Measurements from ENCODE around the gene CRTAC1. TPM values are rescaled to one million over a fixed set of nuclear protein-coding genes. Genes with fewer than 3 reads are reported as not detected.

The CRTAC1 gene
- total and polyA plus RNA-seq, 2 experiments from 2014 or later: 0.47 to 1.2 TPM

DNA sequence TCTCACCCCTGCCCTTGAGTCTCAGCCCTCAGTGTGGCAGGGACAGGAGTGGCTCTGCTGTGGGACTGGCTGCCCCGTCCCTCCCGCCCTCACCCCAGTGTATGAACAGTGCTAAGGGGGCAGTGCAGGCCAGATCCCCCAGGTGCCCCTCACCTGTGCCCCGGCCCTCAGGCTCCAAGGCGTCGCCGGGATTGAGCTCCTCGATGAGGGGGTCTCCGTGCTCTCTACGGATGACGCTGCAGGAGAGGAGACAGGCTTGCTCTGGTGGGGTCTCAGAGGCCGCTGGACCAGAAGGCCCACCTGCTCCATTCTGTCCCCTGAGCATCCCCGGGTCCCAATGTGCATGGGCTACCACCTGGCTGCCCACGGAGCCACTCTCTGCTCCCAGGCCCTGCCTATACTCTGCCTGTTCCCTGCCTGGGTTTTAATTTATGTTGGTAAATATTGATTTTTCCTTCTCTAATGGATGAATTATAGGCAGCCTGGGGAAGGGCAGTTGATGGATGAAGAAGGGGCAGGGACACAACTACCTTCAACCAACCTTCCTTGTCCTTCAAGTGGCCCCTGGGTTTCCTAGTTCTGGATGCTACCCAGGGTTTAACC is 133.6 kb downstream of the CRTAC1 start (continued):
- TF ChIP-seq, protein P1, sequence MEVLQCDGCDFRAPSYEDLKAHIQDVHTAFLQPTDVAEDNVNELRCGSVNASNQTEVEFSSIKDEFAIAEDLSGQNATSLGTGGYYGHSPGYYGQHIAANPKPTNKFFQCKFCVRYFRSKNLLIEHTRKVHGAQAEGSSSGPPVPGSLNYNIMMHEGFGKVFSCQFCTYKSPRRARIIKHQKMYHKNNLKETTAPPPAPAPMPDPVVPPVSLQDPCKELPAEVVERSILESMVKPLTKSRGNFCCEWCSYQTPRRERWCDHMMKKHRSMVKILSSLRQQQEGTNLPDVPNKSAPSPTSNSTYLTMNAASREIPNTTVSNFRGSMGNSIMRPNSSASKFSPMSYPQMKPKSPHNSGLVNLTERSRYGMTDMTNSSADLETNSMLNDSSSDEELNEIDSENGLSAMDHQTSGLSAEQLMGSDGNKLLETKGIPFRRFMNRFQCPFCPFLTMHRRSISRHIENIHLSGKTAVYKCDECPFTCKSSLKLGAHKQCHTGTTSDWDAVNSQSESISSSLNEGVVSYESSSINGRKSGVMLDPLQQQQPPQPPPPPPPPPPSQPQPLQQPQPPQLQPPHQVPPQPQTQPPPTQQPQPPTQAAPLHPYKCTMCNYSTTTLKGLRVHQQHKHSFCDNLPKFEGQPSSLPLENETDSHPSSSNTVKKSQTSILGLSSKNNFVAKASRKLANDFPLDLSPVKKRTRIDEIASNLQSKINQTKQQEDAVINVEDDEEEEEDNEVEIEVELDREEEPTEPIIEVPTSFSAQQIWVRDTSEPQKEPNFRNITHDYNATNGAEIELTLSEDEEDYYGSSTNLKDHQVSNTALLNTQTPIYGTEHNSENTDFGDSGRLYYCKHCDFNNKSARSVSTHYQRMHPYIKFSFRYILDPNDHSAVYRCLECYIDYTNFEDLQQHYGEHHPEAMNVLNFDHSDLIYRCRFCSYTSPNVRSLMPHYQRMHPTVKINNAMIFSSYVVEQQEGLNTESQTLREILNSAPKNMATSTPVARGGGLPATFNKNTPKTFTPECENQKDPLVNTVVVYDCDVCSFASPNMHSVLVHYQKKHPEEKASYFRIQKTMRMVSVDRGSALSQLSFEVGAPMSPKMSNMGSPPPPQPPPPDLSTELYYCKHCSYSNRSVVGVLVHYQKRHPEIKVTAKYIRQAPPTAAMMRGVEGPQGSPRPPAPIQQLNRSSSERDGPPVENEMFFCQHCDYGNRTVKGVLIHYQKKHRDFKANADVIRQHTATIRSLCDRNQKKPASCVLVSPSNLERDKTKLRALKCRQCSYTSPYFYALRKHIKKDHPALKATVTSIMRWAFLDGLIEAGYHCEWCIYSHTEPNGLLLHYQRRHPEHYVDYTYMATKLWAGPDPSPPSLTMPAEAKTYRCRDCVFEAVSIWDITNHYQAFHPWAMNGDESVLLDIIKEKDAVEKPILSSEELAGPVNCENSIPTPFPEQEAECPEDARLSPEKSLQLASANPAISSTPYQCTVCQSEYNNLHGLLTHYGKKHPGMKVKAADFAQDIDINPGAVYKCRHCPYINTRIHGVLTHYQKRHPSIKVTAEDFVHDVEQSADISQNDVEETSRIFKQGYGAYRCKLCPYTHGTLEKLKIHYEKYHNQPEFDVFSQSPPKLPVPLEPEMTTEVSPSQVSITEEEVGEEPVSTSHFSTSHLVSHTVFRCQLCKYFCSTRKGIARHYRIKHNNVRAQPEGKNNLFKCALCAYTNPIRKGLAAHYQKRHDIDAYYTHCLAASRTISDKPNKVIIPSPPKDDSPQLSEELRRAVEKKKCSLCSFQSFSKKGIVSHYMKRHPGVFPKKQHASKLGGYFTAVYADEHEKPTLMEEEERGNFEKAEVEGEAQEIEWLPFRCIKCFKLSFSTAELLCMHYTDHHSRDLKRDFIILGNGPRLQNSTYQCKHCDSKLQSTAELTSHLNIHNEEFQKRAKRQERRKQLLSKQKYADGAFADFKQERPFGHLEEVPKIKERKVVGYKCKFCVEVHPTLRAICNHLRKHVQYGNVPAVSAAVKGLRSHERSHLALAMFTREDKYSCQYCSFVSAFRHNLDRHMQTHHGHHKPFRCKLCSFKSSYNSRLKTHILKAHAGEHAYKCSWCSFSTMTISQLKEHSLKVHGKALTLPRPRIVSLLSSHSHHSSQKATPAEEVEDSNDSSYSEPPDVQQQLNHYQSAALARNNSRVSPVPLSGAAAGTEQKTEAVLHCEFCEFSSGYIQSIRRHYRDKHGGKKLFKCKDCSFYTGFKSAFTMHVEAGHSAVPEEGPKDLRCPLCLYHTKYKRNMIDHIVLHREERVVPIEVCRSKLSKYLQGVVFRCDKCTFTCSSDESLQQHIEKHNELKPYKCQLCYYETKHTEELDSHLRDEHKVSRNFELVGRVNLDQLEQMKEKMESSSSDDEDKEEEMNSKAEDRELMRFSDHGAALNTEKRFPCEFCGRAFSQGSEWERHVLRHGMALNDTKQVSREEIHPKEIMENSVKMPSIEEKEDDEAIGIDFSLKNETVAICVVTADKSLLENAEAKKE (CRISPR knock-in tag; IDR thresholded peaks at IDR 0.05): no peak

DNA sequence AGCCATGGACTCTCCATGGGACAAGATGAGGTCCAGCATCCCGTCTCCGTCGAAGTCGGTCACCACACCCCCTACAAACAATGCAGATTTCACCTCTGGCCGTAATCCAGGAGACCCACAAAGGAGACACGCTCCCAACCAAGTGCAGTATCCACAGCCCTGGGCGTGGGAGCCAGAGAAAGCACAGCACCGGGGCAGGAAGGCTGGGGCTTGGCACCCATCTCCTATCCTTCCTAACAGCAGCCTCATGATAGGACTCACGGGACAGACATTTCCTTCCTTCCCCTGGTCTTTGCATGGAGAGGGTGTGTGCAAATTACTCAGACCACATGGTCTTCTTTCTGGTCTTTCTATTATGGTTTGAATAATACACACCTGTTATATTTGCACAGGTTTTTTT is 134.5 kb downstream of the CRTAC1 start:
- no peak for ATAC-seq
- H3K36me3 ChIP-seq (ENCODE audit: insufficient read depth): no peaks in the 10 kb centered on the region
- no peaks in the 10 kb centered on the region for H3K4me1 ChIP-seq (ENCODE audit: insufficient read depth)
- TF ChIP-seq NANOG (IDR thresholded peaks at IDR 0.05; ENCODE audit: borderline replicate concordance) (no peak), JUNB (IDR thresholded peaks at IDR 0.05; ENCODE audit: unreplicated experiment) (no peak), POLR2AphosphoS5 (IDR thresholded peaks at IDR 0.05; ENCODE audit: low read depth) (no peak), EZH2 (IDR thresholded peaks at IDR 0.05; ENCODE audit: low read depth, unreplicated experiment) (no peak), STAT1 (IDR thresholded peaks at IDR 0.05; ENCODE audit: unreplicated experiment) (no peak), EZH2phosphoT487 (IDR thresholded peaks at IDR 0.05; ENCODE audit: unreplicated experiment) (no peak), ZNF331 (CRISPR knock-in tag; IDR thresholded peaks at IDR 0.05; ENCODE audit: low read depth) (no peak)
- TF ChIP-seq, protein P1 (CRISPR knock-in tag; IDR thresholded peaks at IDR 0.05): no peak
- TF ChIP-seq, protein P2, sequence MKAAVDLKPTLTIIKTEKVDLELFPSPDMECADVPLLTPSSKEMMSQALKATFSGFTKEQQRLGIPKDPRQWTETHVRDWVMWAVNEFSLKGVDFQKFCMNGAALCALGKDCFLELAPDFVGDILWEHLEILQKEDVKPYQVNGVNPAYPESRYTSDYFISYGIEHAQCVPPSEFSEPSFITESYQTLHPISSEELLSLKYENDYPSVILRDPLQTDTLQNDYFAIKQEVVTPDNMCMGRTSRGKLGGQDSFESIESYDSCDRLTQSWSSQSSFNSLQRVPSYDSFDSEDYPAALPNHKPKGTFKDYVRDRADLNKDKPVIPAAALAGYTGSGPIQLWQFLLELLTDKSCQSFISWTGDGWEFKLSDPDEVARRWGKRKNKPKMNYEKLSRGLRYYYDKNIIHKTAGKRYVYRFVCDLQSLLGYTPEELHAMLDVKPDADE (IDR thresholded peaks at IDR 0.05): no peak

More for the DNA sequence above, 134.5 kb downstream of the CRTAC1 start:
- Histone ChIP-seq H3K27ac (ENCODE audit: low read depth) (no peak overlapping the region), H3K9me2 (ENCODE audit: insufficient read depth) (no peaks in the 10 kb centered on the region), H3F3A (replicated peaks; ENCODE audit: low read depth) (no peaks in the 10 kb centered on the region), H3K27me3 (ENCODE audit: insufficient read depth) (no peaks in the 10 kb centered on the region), H2AFZ (no peak overlapping the region), H3K4me3 (no peak overlapping the region), H3K4me2 (no peak overlapping the region), H3K79me2 (replicated peaks; ENCODE audit: insufficient read depth) (no peaks in the 10 kb centered on the region), H4K20me1 (replicated peaks; ENCODE audit: insufficient read depth) (no peaks in the 10 kb centered on the region)
- no peak overlapping the region for H3K27ac Mint-ChIP-seq
- no peak overlapping the region for H3K4me3 Mint-ChIP-seq
- H3K4me1 Mint-ChIP-seq: no peaks in the 10 kb centered on the region; the same call in 2 of the 3 replicates
- H3K27me3 Mint-ChIP-seq (ENCODE audit: insufficient read depth, low read depth, poor library complexity): peaks cover 2% of the 10 kb centered on the region
- no peaks in the 10 kb centered on the region for H3K36me3 Mint-ChIP-seq (ENCODE audit: low read depth)
- no peaks in the 10 kb centered on the region for H3K9me3 Mint-ChIP-seq
- DNase-seq (ENCODE audit: low spot score): no peak

Data from GM23338 (cell line).